Loucy (cell line): Measurements from ENCODE around the gene POMP.

ENCODE experiments used
- EZH2phosphoT487 ChIP-seq: fragments of 200-600 bp; IDR thresholded peaks from 2 replicates; pipeline ENCODE4 v1.6.1; 2018; ENCODE audit warnings: antibody characterized with exemption, mild to moderate bottlenecking, moderate library complexity, borderline replicate concordance
- TF ChIP-seq, protein P1 (sequence below): fragments of 200-600 bp; sonication (generic); conservative IDR thresholded peaks from 2 replicates; pipeline ENCODE4 v1.5.1; 2014; ENCODE audit warnings: mild to moderate bottlenecking, antibody characterized with exemption, low read length

GRCh38 chr13:28666897-28667488 is 8.1 kb downstream of the POMP start:
- TF ChIP-seq, protein P1, sequence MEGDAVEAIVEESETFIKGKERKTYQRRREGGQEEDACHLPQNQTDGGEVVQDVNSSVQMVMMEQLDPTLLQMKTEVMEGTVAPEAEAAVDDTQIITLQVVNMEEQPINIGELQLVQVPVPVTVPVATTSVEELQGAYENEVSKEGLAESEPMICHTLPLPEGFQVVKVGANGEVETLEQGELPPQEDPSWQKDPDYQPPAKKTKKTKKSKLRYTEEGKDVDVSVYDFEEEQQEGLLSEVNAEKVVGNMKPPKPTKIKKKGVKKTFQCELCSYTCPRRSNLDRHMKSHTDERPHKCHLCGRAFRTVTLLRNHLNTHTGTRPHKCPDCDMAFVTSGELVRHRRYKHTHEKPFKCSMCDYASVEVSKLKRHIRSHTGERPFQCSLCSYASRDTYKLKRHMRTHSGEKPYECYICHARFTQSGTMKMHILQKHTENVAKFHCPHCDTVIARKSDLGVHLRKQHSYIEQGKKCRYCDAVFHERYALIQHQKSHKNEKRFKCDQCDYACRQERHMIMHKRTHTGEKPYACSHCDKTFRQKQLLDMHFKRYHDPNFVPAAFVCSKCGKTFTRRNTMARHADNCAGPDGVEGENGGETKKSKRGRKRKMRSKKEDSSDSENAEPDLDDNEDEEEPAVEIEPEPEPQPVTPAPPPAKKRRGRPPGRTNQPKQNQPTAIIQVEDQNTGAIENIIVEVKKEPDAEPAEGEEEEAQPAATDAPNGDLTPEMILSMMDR = no peak
- no peak for TF ChIP-seq EZH2phosphoT487
